HEK293 (cell line): ENCODE results near the gene FRMD4A.

Experiments used
- CTCF ChIA-PET: fragments of 350-600 bp; formaldehyde crosslinking; extraction: SDS; loops from one replicate; lab custom pipeline; 2021; ENCODE audit warnings: antibody characterized with exemption; lab: Yijun Ruan, JAX
- POLR2A ChIA-PET: fragments of 300-600 bp; formaldehyde crosslinking; extraction: SDS; loops from one replicate; lab custom pipeline; 2020; ENCODE audit warnings: antibody characterized with exemption, inconsistent platforms; lab: Yijun Ruan, JAX
- H3K27ac ChIP-seq: fragments of 200-500 bp; sonication (Bioruptor generic); 2 replicates; pipeline ENCODE4 v1.5.1; 2014; ENCODE audit warnings: low read depth, low read length, control low read depth, inconsistent platforms; ENCODE audit errors: extremely low read depth
- H3K36me3 ChIP-seq, 2 experiments: fragments of 200-500 bp in 1 of 2; sonication (Bioruptor generic) in 1 of 2; 1 replicate in 1 of 2; 2 replicates in 1 of 2; pipeline ENCODE4 v1.5.1; 2014 to 2017; ENCODE audit warnings: inconsistent platforms in 2 of 2, low read length in 2 of 2; ENCODE audit not compliant: control insufficient read depth in 2 of 2, insufficient read depth in 1 of 2
- H3K4me1 ChIP-seq: fragments of 200-500 bp; sonication (Bioruptor generic); 2 replicates; pipeline ENCODE4 v1.5.1; 2014; ENCODE audit warnings: mild to moderate bottlenecking, low read length, inconsistent platforms; ENCODE audit not compliant: control insufficient read depth, insufficient read depth
- H3K4me3 ChIP-seq: 2 replicates; pipeline ENCODE4 v1.5.1; 2011; ENCODE audit warnings: low read depth, mild to moderate bottlenecking, control low read depth, low read length, moderate library complexity
- H3K9me3 ChIP-seq: fragments of 200-500 bp; sonication (Bioruptor generic); 2 replicates; pipeline ENCODE4 v1.5.1; 2014; ENCODE audit warnings: low read depth, low read length, inconsistent platforms; ENCODE audit not compliant: control insufficient read depth, insufficient read depth
- GLIS1 ChIP-seq: fragments of 450-650 bp; formaldehyde crosslinking; IDR thresholded peaks from 2 replicates; pipeline ENCODE4 v1.5.1; 2016; ENCODE audit warnings: missing biosample characterization, missing genetic modification characterization
- GLIS2 ChIP-seq: fragments of 450-650 bp; formaldehyde crosslinking; IDR thresholded peaks from 2 replicates; pipeline ENCODE4 v1.5.1; 2016; ENCODE audit warnings: missing biosample characterization, missing genetic modification characterization
- KLF10 ChIP-seq: fragments of 450-650 bp; IDR thresholded peaks from 2 replicates; pipeline ENCODE4 v1.5.1; 2018; ENCODE audit warnings: missing biosample characterization, mild to moderate bottlenecking, missing genetic modification characterization
- OVOL3 ChIP-seq: fragments of 450-650 bp; formaldehyde crosslinking; IDR thresholded peaks from 2 replicates; pipeline ENCODE4 v1.5.1; 2016; ENCODE audit warnings: missing biosample characterization, missing genetic modification characterization
- PRDM4 ChIP-seq: fragments of 450-650 bp; formaldehyde crosslinking; IDR thresholded peaks from 2 replicates; pipeline ENCODE4 v1.5.1; 2017; ENCODE audit warnings: missing biosample characterization, missing genetic modification characterization
- WT1 ChIP-seq: fragments of 450-650 bp; formaldehyde crosslinking; IDR thresholded peaks from 2 replicates; pipeline ENCODE4 v1.5.1; 2016; ENCODE audit warnings: missing biosample characterization, missing genetic modification characterization
- ZBTB17 ChIP-seq: fragments of 450-650 bp; formaldehyde crosslinking; IDR thresholded peaks from 2 replicates; pipeline ENCODE4 v1.5.1; 2016; ENCODE audit warnings: missing biosample characterization, missing genetic modification characterization
- ZBTB6 ChIP-seq: fragments of 450-650 bp; formaldehyde crosslinking; IDR thresholded peaks from 2 replicates; pipeline ENCODE4 v1.5.1; 2017; ENCODE audit warnings: missing biosample characterization, missing genetic modification characterization
- ZIC2 ChIP-seq: fragments of 450-650 bp; formaldehyde crosslinking; IDR thresholded peaks from 2 replicates; pipeline ENCODE4 v1.5.1; 2016; ENCODE audit warnings: missing biosample characterization, missing genetic modification characterization
- ZNF114 ChIP-seq: fragments of 450-650 bp; formaldehyde crosslinking; IDR thresholded peaks from 2 replicates; pipeline ENCODE4 v1.5.0; 2017; ENCODE audit warnings: missing biosample characterization, missing genetic modification characterization
- ZNF138 ChIP-seq: fragments of 450-650 bp; formaldehyde crosslinking; IDR thresholded peaks from 2 replicates; pipeline ENCODE4 v1.5.1; 2016; ENCODE audit warnings: missing biosample characterization, missing genetic modification characterization, borderline replicate concordance
- ZNF155 ChIP-seq: fragments of 450-650 bp; formaldehyde crosslinking; IDR thresholded peaks from 2 replicates; pipeline ENCODE4 v1.5.1; 2016; ENCODE audit warnings: missing biosample characterization, missing genetic modification characterization
- ZNF174 ChIP-seq: fragments of 450-650 bp; formaldehyde crosslinking; IDR thresholded peaks from 2 replicates; pipeline ENCODE4 v1.5.0; 2017; ENCODE audit warnings: missing biosample characterization, mild to moderate bottlenecking, missing genetic modification characterization
- ZNF202 ChIP-seq: fragments of 450-650 bp; formaldehyde crosslinking; IDR thresholded peaks from 2 replicates; pipeline ENCODE4 v1.5.1; 2016; ENCODE audit warnings: missing biosample characterization, missing genetic modification characterization, borderline replicate concordance
- ZNF214 ChIP-seq: fragments of 450-650 bp; formaldehyde crosslinking; IDR thresholded peaks from 2 replicates; pipeline ENCODE4 v1.5.1; 2017; ENCODE audit warnings: missing biosample characterization, mild to moderate bottlenecking, missing genetic modification characterization, borderline replicate concordance
- ZNF426 ChIP-seq: fragments of 450-650 bp; formaldehyde crosslinking; IDR thresholded peaks from 2 replicates; pipeline ENCODE4 v1.5.1; 2017; ENCODE audit warnings: missing biosample characterization, missing genetic modification characterization, mild to moderate bottlenecking, inconsistent platforms, moderate library complexity
- ZNF501 ChIP-seq: fragments of 450-650 bp; formaldehyde crosslinking; IDR thresholded peaks from 2 replicates; pipeline ENCODE4 v1.5.1; 2016; ENCODE audit warnings: missing biosample characterization, missing genetic modification characterization
- ZNF518A ChIP-seq: fragments of 450-650 bp; formaldehyde crosslinking; conservative IDR thresholded peaks from 2 replicates; pipeline ENCODE4 v1.5.1; 2016; ENCODE audit warnings: low read depth, missing biosample characterization, missing genetic modification characterization
- ZNF621 ChIP-seq: fragments of 450-650 bp; formaldehyde crosslinking; IDR thresholded peaks from 2 replicates; pipeline ENCODE4 v1.5.1; 2017; ENCODE audit warnings: missing biosample characterization, missing genetic modification characterization
- ZNF624 ChIP-seq: fragments of 450-650 bp; formaldehyde crosslinking; IDR thresholded peaks from 2 replicates; pipeline ENCODE4 v1.5.1; 2017; ENCODE audit warnings: missing biosample characterization, missing genetic modification characterization
- ZNF664 ChIP-seq: fragments of 450-650 bp; formaldehyde crosslinking; IDR thresholded peaks from 2 replicates; pipeline ENCODE4 v1.5.1; 2016; ENCODE audit warnings: missing biosample characterization, missing genetic modification characterization
- ZNF776 ChIP-seq: fragments of 450-650 bp; formaldehyde crosslinking; IDR thresholded peaks from 2 replicates; pipeline ENCODE4 v1.5.0; 2017; ENCODE audit warnings: missing biosample characterization, missing genetic modification characterization, borderline replicate concordance
- ZSCAN23 ChIP-seq: fragments of 450-650 bp; formaldehyde crosslinking; IDR thresholded peaks from 2 replicates; pipeline ENCODE4 v1.5.1; 2016; ENCODE audit warnings: missing biosample characterization, missing genetic modification characterization
- ZSCAN30 ChIP-seq: fragments of 450-650 bp; IDR thresholded peaks from 2 replicates; pipeline ENCODE4 v1.5.1; 2018; ENCODE audit warnings: missing biosample characterization, mild to moderate bottlenecking, missing genetic modification characterization, moderate library complexity
- ZSCAN5A ChIP-seq: fragments of 450-650 bp; formaldehyde crosslinking; IDR thresholded peaks from 2 replicates; pipeline ENCODE4 v1.5.1; 2016; ENCODE audit warnings: missing biosample characterization, missing genetic modification characterization

Gene FRMD4A

GRCh38 chr10:13869295-13869664 lies 461.4 kb downstream of the FRMD4A start:
- H3K9me3 ChIP-seq, result no peaks in the 10 kb centered on the region
- POLR2A ChIA-PET, result no interaction called here
- H3K27ac ChIP-seq, result no peak overlapping the region
- CTCF ChIA-PET, result interaction anchor here (0.7 kb wide), 1 partner anchor 126 kb away, joined by 3 read pairs; no protein-coding TSS in a partner anchor
- no peak overlapping the region for H3K4me3 ChIP-seq
- TF ChIP-seq ZNF776 (tag by site-specific recombination), result no peak
- no peak for TF ChIP-seq ZNF518A (tag by site-specific recombination)
- TF ChIP-seq ZNF426 (tag by site-specific recombination), result no peak
- TF ChIP-seq ZBTB17 (tag by site-specific recombination), result no peak
- no peak for TF ChIP-seq ZSCAN5A (tag by site-specific recombination)
- TF ChIP-seq ZSCAN23 (tag by site-specific recombination), result no peak
- TF ChIP-seq ZSCAN30 (tag by site-specific recombination), result no peak
- TF ChIP-seq ZNF214 (tag by site-specific recombination), result no peak
- no peak for TF ChIP-seq ZNF138 (tag by site-specific recombination)
- TF ChIP-seq WT1 (tag by site-specific recombination), result no peak
- no peak for TF ChIP-seq ZIC2 (tag by site-specific recombination)
- TF ChIP-seq OVOL3 (tag by site-specific recombination), result no peak
- no peaks in the 10 kb centered on the region for H3K36me3 ChIP-seq
- H3K4me1 ChIP-seq, result no peaks in the 10 kb centered on the region

GRCh38 chr10:13868528-13869294 lies 462.0 kb downstream of the FRMD4A start:
- ChIA-PET POLR2A (no interaction called here), CTCF (interaction anchor here (0.7 kb wide), 1 partner anchor 125 kb away, joined by 3 read pairs; no protein-coding TSS in a partner anchor)
- no peak for TF ChIP-seq PRDM4 (tag by site-specific recombination)
- TF ChIP-seq ZNF501, result no peak
- no peak for TF ChIP-seq ZBTB6 (tag by site-specific recombination)
- no peak for TF ChIP-seq ZNF155
- TF ChIP-seq ZNF174 (tag by site-specific recombination), result no peak
- no peak for TF ChIP-seq ZNF202 (tag by site-specific recombination)
- no peak for TF ChIP-seq KLF10 (tag by site-specific recombination)
- no peak for TF ChIP-seq ZNF214 (tag by site-specific recombination)
- TF ChIP-seq ZNF624, result no peak
- TF ChIP-seq ZNF664 (tag by site-specific recombination), result no peak
- TF ChIP-seq GLIS2 (tag by site-specific recombination), result no peak
- no peak for TF ChIP-seq ZNF114 (tag by site-specific recombination)
- no peak for TF ChIP-seq ZNF621 (tag by site-specific recombination)
- TF ChIP-seq GLIS1 (tag by site-specific recombination), result no peak

More at GRCh38 chr10:13868528-13869294, 462.0 kb downstream of the FRMD4A start:
- Histone ChIP-seq H3K4me1 (no peaks in the 10 kb centered on the region), H3K9me3 (no peaks in the 10 kb centered on the region), H3K4me3 (no peak overlapping the region), H3K36me3 (no peaks in the 10 kb centered on the region), H3K27ac (no peak overlapping the region)
